GM18873 (cell line): ENCODE measurements around the gene THRA.

ENCODE experiments used
- ATAC-seq: cut with Tn5 transposase; IDR thresholded peaks from one replicate; pipeline ENCODE4 v1.9.1; 2021; ENCODE audit warnings: mild to moderate bottlenecking, moderate library complexity, moderate number of reproducible peaks; ENCODE audit not compliant: unreplicated experiment, low FRiP score

The THRA gene

GRCh38 chr17:40110026-40110845 lies 47.5 kb downstream of the THRA start:
- ATAC-seq: no peak

GRCh38 chr17:40111221-40112128 lies 48.7 kb downstream of the THRA start:
- peak; percentile 43 for ATAC-seq

- ATAC-seq: no peak
Observed at GRCh38 chr17:40112191-40112711, 49.5 kb downstream of the THRA start.

- ATAC-seq: no peak
Observed at GRCh38 chr17:40112718-40113109, 49.9 kb downstream of the THRA start.

GRCh38 chr17:40113110-40113906 lies 50.5 kb downstream of the THRA start:
- peak; percentile 83 for ATAC-seq

- no peak for ATAC-seq
Observed at GRCh38 chr17:40113907-40114245, 51.1 kb downstream of the THRA start.

GRCh38 chr17:40115101-40115436 lies 52.3 kb downstream of the THRA start:
- no peak for ATAC-seq

- no peak for ATAC-seq
Observed at GRCh38 chr17:40121181-40122135, 58.7 kb downstream of the THRA start, which contains the start of gene MSL1. MSL1 (plus strand) TSS chr17:40121971; CDS start chr17:40122613, 642 bp downstream.

- no peak for ATAC-seq
Observed at GRCh38 chr17:40122136-40122998, 59.6 kb downstream of the THRA start.

GRCh38 chr17:40122999-40123810 lies 60.4 kb downstream of the THRA start:
- no peak for ATAC-seq

- no peak for ATAC-seq
Observed at GRCh38 chr17:40123811-40124114, 61.0 kb downstream of the THRA start.

GRCh38 chr17:40124279-40125141 lies 61.7 kb downstream of the THRA start:
- no peak for ATAC-seq

- ATAC-seq: no peak
Observed at GRCh38 chr17:40129498-40129897, 66.7 kb downstream of the THRA start.

- ATAC-seq: no peak
Observed at GRCh38 chr17:40130352-40131042, 67.7 kb downstream of the THRA start.

- no peak for ATAC-seq
Observed at GRCh38 chr17:40134184-40134583, 71.4 kb downstream of the THRA start.

- no peak for ATAC-seq
Observed at GRCh38 chr17:40135817-40136216, 73.1 kb downstream of the THRA start.
